Measurements from ENCODE around the gene GABRB2.

GRCh38 chr5:161278739-161279660, 267.5 kb downstream of the GABRB2 start:
- TF ChIP-seq SP1 (IDR thresholded peaks at IDR 0.05) (no peak), SUZ12 (IDR thresholded peaks at IDR 0.05) (no peak), ELF4 (IDR thresholded peaks at IDR 0.05) (no peak), TARDBP (IDR thresholded peaks at IDR 0.05) (no peak), FOXK2 (IDR thresholded peaks at IDR 0.05) (no peak), LEF1 (IDR thresholded peaks at IDR 0.05; ENCODE audit: borderline replicate concordance) (no peak), NFRKB (IDR thresholded peaks at IDR 0.05) (no peak), FOXM1 (IDR thresholded peaks at IDR 0.05; ENCODE audit: borderline replicate concordance) (no peak), BHLHE40 (IDR thresholded peaks at IDR 0.05; ENCODE audit: borderline replicate concordance) (no peak), CTBP1 (IDR thresholded peaks at IDR 0.05; ENCODE audit: borderline replicate concordance) (no peak), FOXA1 (IDR thresholded peaks at IDR 0.05) (no peak)
